CD14-positive monocyte (primary cell): Measurements from ENCODE around the gene CRAT. TPM values are rescaled to one million over a fixed set of nuclear protein-coding genes. Genes with fewer than 3 reads are reported as not detected.

Source experiments
- DNase-seq, 3 donors: peaks; one replicate each; pipeline ENCODE4 v3.0.0-alpha.2; 2011 to 2022
- H2AFZ ChIP-seq: 2 replicates; pipeline ENCODE4 v1.6.0; 2012; ENCODE audit warnings: mild to moderate bottlenecking, low read depth, low read length, inconsistent platforms; ENCODE audit not compliant: insufficient read depth, poor library complexity, severe bottlenecking
- H3K27ac ChIP-seq, 2 donors: 1 replicate in 1 of 2; 2 replicates in 1 of 2; pipeline ENCODE4 v1.5.1; 2012 to 2013; ENCODE audit warnings: low read length in 2 of 2, control low read depth in 1 of 2, inconsistent platforms in 1 of 2, low read depth in 1 of 2, mild to moderate bottlenecking in 1 of 2
- H3K27me3 ChIP-seq, 2 donors: one replicate each; pipeline versions ENCODE4 v1.6.0 to v1.6.1; 2011 to 2013; ENCODE audit warnings: low read length in 2 of 2; ENCODE audit not compliant: control insufficient read depth in 2 of 2, insufficient read depth in 2 of 2
- H3K36me3 ChIP-seq, 2 donors: replicated peaks in 1 of 2; 1 replicate in 1 of 2; 2 replicates in 1 of 2; pipeline versions ENCODE4 v1.5.1 to v1.6.1; 2012 to 2013; ENCODE audit warnings: low read length in 2 of 2, control low read depth in 1 of 2, inconsistent platforms in 1 of 2, mild to moderate bottlenecking in 1 of 2; ENCODE audit not compliant: insufficient read depth in 2 of 2, control insufficient read depth in 1 of 2
- H3K4me1 ChIP-seq, 2 donors: 1 replicate in 1 of 2; 2 replicates in 1 of 2; pipeline versions ENCODE4 v1.5.1 to v1.6.1; 2012 to 2013; ENCODE audit warnings: low read length in 2 of 2, control low read depth in 1 of 2, inconsistent platforms in 1 of 2, mild to moderate bottlenecking in 1 of 2, moderate library complexity in 1 of 2; ENCODE audit not compliant: insufficient read depth in 2 of 2, control insufficient read depth in 1 of 2
- H3K4me2 ChIP-seq: replicated peaks from 2 replicates; pipeline ENCODE3; 2012; ENCODE audit warnings: low read length, moderate library complexity, mild to moderate bottlenecking; ENCODE audit not compliant: poor library complexity, severe bottlenecking; ENCODE audit errors: extremely low read depth
- H3K4me3 ChIP-seq, 3 experiments: fragments of 200-600 bp in 1 of 3; sonication (generic) in 1 of 3; replicated peaks in 1 of 3; 1 replicate in 2 of 3; 2 replicates in 1 of 3; pipeline ENCODE4 v1.5.1; 2011 to 2013; ENCODE audit warnings: low read length in 3 of 3, mild to moderate bottlenecking in 3 of 3, control low read depth in 2 of 3, low read depth in 2 of 3, inconsistent platforms in 1 of 3, moderate library complexity in 1 of 3
- H3K79me2 ChIP-seq: 2 replicates; pipeline ENCODE4 v1.6.0; 2012; ENCODE audit warnings: mild to moderate bottlenecking, control low read depth, inconsistent platforms, low read length, moderate library complexity; ENCODE audit not compliant: insufficient read depth
- H3K9ac ChIP-seq: 2 replicates; pipeline ENCODE4 v1.6.0; 2017; ENCODE audit warnings: low read length, mild to moderate bottlenecking; ENCODE audit not compliant: insufficient read depth, poor library complexity, severe bottlenecking
- H3K9me3 ChIP-seq, 2 donors: replicated peaks in 1 of 2; 1 replicate in 1 of 2; 2 replicates in 1 of 2; pipeline versions ENCODE4 v1.5.1 to v1.6.1; 2012 to 2013; ENCODE audit warnings: low read length in 2 of 2, control low read depth in 1 of 2; ENCODE audit not compliant: control insufficient read depth in 1 of 2, insufficient read depth in 1 of 2
- H4K20me1 ChIP-seq: 2 replicates; pipeline ENCODE4 v1.6.0; 2012; ENCODE audit warnings: mild to moderate bottlenecking, low read length, control low read depth, moderate library complexity; ENCODE audit not compliant: insufficient read depth
- H3K27ac Mint-ChIP-seq, 7 donors: one replicate each; pipeline ENCODE4 v1.8.0; 2020; ENCODE audit warnings: mild to moderate bottlenecking in 7 of 7, mixed read lengths in 7 of 7, moderate library complexity in 6 of 7, inconsistent platforms in 2 of 7
- H3K27me3 Mint-ChIP-seq, 3 donors: one replicate each; pipeline ENCODE4 v1.8.0; 2021 to 2022; ENCODE audit warnings: low read depth in 3 of 3, mild to moderate bottlenecking in 3 of 3, mixed read lengths in 3 of 3, moderate library complexity in 3 of 3, inconsistent platforms in 1 of 3
- H3K36me3 Mint-ChIP-seq, 2 donors: one replicate each; pipeline ENCODE4 v1.8.0; 2020; ENCODE audit warnings: mixed read lengths in 2 of 2, inconsistent platforms in 1 of 2, mild to moderate bottlenecking in 1 of 2
- H3K4me1 Mint-ChIP-seq: one replicate; pipeline ENCODE4 v1.8.0; 2020; ENCODE audit warnings: mild to moderate bottlenecking, mixed read lengths
- H3K4me3 Mint-ChIP-seq, 2 donors: one replicate each; pipeline ENCODE4 v1.8.0; 2020; ENCODE audit warnings: mild to moderate bottlenecking in 2 of 2, mixed read lengths in 2 of 2, moderate library complexity in 1 of 2
- H3K9me3 Mint-ChIP-seq, 7 donors: one replicate each; pipeline ENCODE4 v1.8.0; 2020 to 2022; ENCODE audit warnings: mixed read lengths in 7 of 7, mild to moderate bottlenecking in 6 of 7, moderate library complexity in 6 of 7, inconsistent platforms in 2 of 7
- CTCF ChIP-seq: fragments of 200-600 bp; IDR thresholded peaks from one replicate; pipeline ENCODE4 v1.8.0; 2022; ENCODE audit warnings: antibody characterized with exemption, mild to moderate bottlenecking
- WGBS: methylation state at CpG from one replicate; pipeline ENCODE4 v1.1.5; 2013; ENCODE audit warnings: missing lambda C conversion rate; ENCODE audit not compliant: insufficient coverage; 5-methylcytosine and 5-hydroxymethylcytosine counted together
- intact Hi-C, 2 donors: fragments of 100-400 bp; cut with micrococcal nuclease; formaldehyde crosslinking; loops; one replicate each; pipeline versions ENCODE4 v1.15.0 to v1.15.1; 2023
- polyA plus RNA-seq, 3 donors: library from polyadenylated mRNA; depleted of rRNA in 1 of 3; unstranded in 2 of 3; stranded (reverse) in 1 of 3; fragments of 300-500 nt in 2 of 3; fragments of >200 nt in 1 of 3; fragmentation: Illumina TruSeq in 2 of 3; gene quantifications; 1 replicate in 2 of 3; 2 replicates in 1 of 3; pipeline ENCODE4 v1.2.3, GENCODE V29; 2012 to 2021

CRAT gene
- polyA plus RNA-seq, 3 donors, result 12.2 to 19.4 (median 15.0) TPM

- Histone ChIP-seq H3K27ac (no peak overlapping the region), H3K36me3 (peaks cover 5 to 12% of the 10 kb centered on the region in 2 donors), H3K4me2 (no peak overlapping the region), H2AFZ (no peak overlapping the region), H3K9me3 (no peaks in the 10 kb centered on the region), H4K20me1 (no peaks in the 10 kb centered on the region), H3K4me1 (peaks cover 9 to 10% of the 10 kb centered on the region in 2 donors), H3K4me3 (no peak overlapping the region), H3K79me2 (no peaks in the 10 kb centered on the region), H3K9ac (no peak overlapping the region), H3K27me3 (no peaks in the 10 kb centered on the region)
- TF ChIP-seq CTCF, result no peak
- intact Hi-C loops, result no loop called here
- Mint-ChIP-seq H3K36me3 (peaks cover 2 to 16% of the 10 kb centered on the region in 2 donors), H3K27me3 (peaks cover 0 to 4% (median 0%) of the 10 kb centered on the region in 3 donors), H3K9me3 (no peaks in the 10 kb centered on the region), H3K27ac (no peak overlapping the region), H3K4me1 (peaks cover 9% of the 10 kb centered on the region), H3K4me3 (no peak overlapping the region)
- WGBS, result no CpG with 5 or more reads among the region's 3 CpGs
- no peak for DNase-seq
These were observed 36.5 kb downstream of the CRAT start for GRCh38 chr9:129074106-129074505.

GRCh38 chr9:129073404-129073803, 37.2 kb downstream of the CRAT start:
- H4K20me1 ChIP-seq, result no peaks in the 10 kb centered on the region
- no peak for TF ChIP-seq CTCF
- no peak overlapping the region for H3K27ac ChIP-seq
- peaks cover 16 to 17% of the 10 kb centered on the region in 2 donors for H3K4me1 ChIP-seq
- no peak overlapping the region for H3K9ac ChIP-seq
- WGBS, result 94% methylated on average over 3 of the region's 8 CpGs
- intact Hi-C loops, result no loop called here
- H3K9me3 ChIP-seq, result no peaks in the 10 kb centered on the region
- no peaks in the 10 kb centered on the region for H3K27me3 ChIP-seq
- H3K79me2 ChIP-seq, result no peaks in the 10 kb centered on the region
- H3K27ac Mint-ChIP-seq, result no peak overlapping the region
- no peaks in the 10 kb centered on the region for H3K9me3 Mint-ChIP-seq
- DNase-seq, result no peak
- peaks cover 0 to 4% (median 0%) of the 10 kb centered on the region in 3 donors for H3K27me3 Mint-ChIP-seq
- no peak overlapping the region for H2AFZ ChIP-seq
- H3K4me1 Mint-ChIP-seq, result peaks cover 16% of the 10 kb centered on the region
- H3K4me3 ChIP-seq, result no peak overlapping the region
- H3K4me3 Mint-ChIP-seq, result no peak overlapping the region
- no peak overlapping the region for H3K4me2 ChIP-seq
- peaks cover 2 to 22% of the 10 kb centered on the region in 2 donors for H3K36me3 Mint-ChIP-seq
- peaks cover 7 to 12% of the 10 kb centered on the region in 2 donors for H3K36me3 ChIP-seq
